Left hindlimb (tissue), 1 donor: Measurements from ENCODE around the gene ZNF711.
"Not testable (repeated sequence)": the region's sequence is repeated elsewhere in the genome, so short reads cannot be mapped to it uniquely, and the experiment has no call there.

Experiments used
- DNase-seq: peaks from one replicate; pipeline ENCODE4 v3.0.0-alpha.2; 2018

Gene ZNF711

GRCh38 chrX:85243761-85244449, at the start of gene ZNF711, which contains the start of gene SATL1:
Gene ZNF711, plus strand, starts transcription at chrX:85243991. Its CDS starts 3,582 bp downstream, at chrX:85247573.
Gene SATL1, minus strand, starts transcription at chrX:85243779. Its CDS starts 134,811 bp downstream, at chrX:85108968.
- DNase-seq, result peak; percentile 88

- no peak for DNase-seq
These were observed 47.5 kb upstream of the ZNF711 start for GRCh38 chrX:85196319-85196718.

- DNase-seq, result no peak
These were observed 40.3 kb upstream of the ZNF711 start for GRCh38 chrX:85203461-85203970.

- no peak for DNase-seq
These were observed 29.8 kb upstream of the ZNF711 start for GRCh38 chrX:85213792-85214530.

GRCh38 chrX:85215946-85216345, 27.8 kb upstream of the ZNF711 start:
- no peak for DNase-seq

- no peak for DNase-seq
These were observed 22.4 kb upstream of the ZNF711 start for GRCh38 chrX:85221361-85221760.

- DNase-seq, result no peak
These were observed 20.4 kb upstream of the ZNF711 start for GRCh38 chrX:85223359-85223758.

- DNase-seq, result no peak
These were observed 636 bp upstream of the ZNF711 start for GRCh38 chrX:85243155-85243554.

GRCh38 chrX:85244450-85245211, 840 bp downstream of the ZNF711 start:
- peak; percentile 40 for DNase-seq

- not testable (repeated sequence) for DNase-seq
These were observed 41.5 kb downstream of the ZNF711 start for GRCh38 chrX:85285286-85285685.

GRCh38 chrX:85288992-85289723, 45.4 kb downstream of the ZNF711 start:
- no peak for DNase-seq

GRCh38 chrX:85303544-85303943, 59.8 kb downstream of the ZNF711 start:
- no peak for DNase-seq

GRCh38 chrX:85309717-85310116, 65.9 kb downstream of the ZNF711 start:
- DNase-seq, result no peak

GRCh38 chrX:85311348-85311747, 67.6 kb downstream of the ZNF711 start:
- DNase-seq, result not testable (repeated sequence)
